Measurements from ENCODE around the gene DNAAF5. TPM values are rescaled to one million over a fixed set of nuclear protein-coding genes. Genes with fewer than 3 reads are reported as not detected.

DNAAF5 gene
- total and polyA plus RNA-seq, 9 of the 15 experiments (the other 6 are each of a cell fraction or from before 2014, with no cell fraction given) = 3.1 to 69.7 (median 19.1) TPM

- FAIRE-seq = peak; percentile 19
- ATAC-seq = peak; percentile 95
- Histone ChIP-seq H3K27me3 (ENCODE audit: control insufficient read depth in 2 of 2, insufficient read depth in 2 of 2, low read length in 2 of 2) (no peaks in the 10 kb centered on the region), H3K27ac (ENCODE audit: extremely low read depth, low read depth, low read length) (no peak overlapping the region), H3K36me3 (ENCODE audit: control insufficient read depth, insufficient read depth, low read length) (peaks cover 59% of the 10 kb centered on the region), H3K9ac (ENCODE audit: insufficient read depth in 1 of 2, low read depth in 2 of 2, low read length in 2 of 2) (no peak overlapping the region), H3K4me2 (ENCODE audit: insufficient read depth, low read length) (no peak overlapping the region), H3K79me2 (ENCODE audit: control insufficient read depth, insufficient read depth, low read length) (no peaks in the 10 kb centered on the region), H3K4me3 (no peak overlapping the region), H3K9me3 (replicated peaks; ENCODE audit: control insufficient read depth, insufficient read depth, low read depth, low read length) (no peaks in the 10 kb centered on the region), H4K20me1 (replicated peaks; ENCODE audit: control insufficient read depth, insufficient read depth, low read length) (no peaks in the 10 kb centered on the region), H2AFZ (ENCODE audit: low read depth, low read length) (no peak overlapping the region), H3K4me1 (replicated peaks in 1 of 2; ENCODE audit: control insufficient read depth in 2 of 2, insufficient read depth in 2 of 2, low read length in 2 of 2) (peaks cover 0 to 6% of the 10 kb centered on the region in 2 experiments; a peak in 1 of 5 replicates), H3K9me1 (ENCODE audit: control insufficient read depth, insufficient read depth, low read length) (no peaks in the 10 kb centered on the region)
- intact Hi-C loops (cut with micrococcal nuclease) = loop anchor here (1.0 to 10.0 kb wide), 2 partner anchors 87 to 178 kb away; no protein-coding TSS in a partner anchor
- 64% methylated on average over 8 of the region's 11 CpGs for WGBS (ENCODE audit: insufficient coverage, low coverage, missing lambda C conversion rate)
- in situ Hi-C loops (cut with MboI) = loop anchor here (5.0 kb wide), 1 partner anchor 86 kb away; no protein-coding TSS in a partner anchor
- CTCF ChIA-PET (ENCODE audit: low intra/inter-chr PET ratio) = interaction anchor here (1.1 to 1.8 kb wide), 3 partner anchors 85 to 279 kb away, joined by 3 to 13 read pairs (median 4); no protein-coding TSS in a partner anchor
- BruUV-seq (replicated peaks) = no TSS peak
- POLR2A ChIA-PET = no interaction called here
- peak; percentile 62 to 86 (median 82) for DNase-seq (ENCODE audit: extremely low read depth in 1 of 4, low spot score in 3 of 4)
- TF ChIP-seq ARID2 (IDR thresholded peaks at IDR 0.05) = peak; percentile 47; the same call in 1 of the 2 replicates
- TF ChIP-seq KLF10 (CRISPR knock-in tag; IDR thresholded peaks at IDR 0.05) = no peak
- peak; percentile 75; the same call in 1 of the 2 replicates for TF ChIP-seq REST (IDR thresholded peaks at IDR 0.05; ENCODE audit: borderline replicate concordance)
- TF ChIP-seq REST (CRISPR knock-in tag; IDR thresholded peaks at IDR 0.05; ENCODE audit: low read depth) = no peak
- TF ChIP-seq RB1 (IDR thresholded peaks at IDR 0.05; ENCODE audit: low read depth) = peak; percentile 16; the same call in 1 of the 2 replicates
- peak; percentile 62 for TF ChIP-seq SMC3 (conservative IDR thresholded peaks at IDR 0.05; ENCODE audit: insufficient read depth, low read depth, low read length)
- TF ChIP-seq BHLHE40 (IDR thresholded peaks at IDR 0.05; ENCODE audit: low read length) = 0 out of 2 replicates have a peak, but pooled peaks have one; percentile 6
- 0 out of 4 replicates have a peak, but pooled peaks of 1 of the 2 experiments have one; percentile 38 for TF ChIP-seq MAZ (CRISPR knock-in tag; conservative IDR thresholded peaks at IDR 0.05 in 1 of 2, IDR thresholded peaks at IDR 0.05 in 1 of 2)
Measured at GRCh38 chr7:786472-787255, 60.2 kb downstream of the DNAAF5 start.

Data from K562 (cell line).